Large intestine (tissue), 3 donors: ENCODE results near the gene OFD1. TPM values are rescaled to one million over a fixed set of nuclear protein-coding genes. Genes with fewer than 3 reads are reported as not detected.

Experiments used
- DNase-seq, 2 donors: peaks; one replicate each; pipeline versions ENCODE4 v3.0.0 to v3.0.0-alpha.2; 2013
- H3K27ac ChIP-seq: one replicate; pipeline ENCODE4 v1.5.1; 2013; ENCODE audit warnings: low read length
- H3K27me3 ChIP-seq: 2 replicates; pipeline ENCODE4 v1.6.1; 2013; ENCODE audit warnings: low read length; ENCODE audit not compliant: control insufficient read depth, insufficient read depth
- H3K36me3 ChIP-seq: 2 replicates; pipeline ENCODE4 v1.6.1; 2013; ENCODE audit warnings: low read length; ENCODE audit not compliant: control insufficient read depth, insufficient read depth
- H3K4me1 ChIP-seq: one replicate; pipeline ENCODE4 v1.6.1; 2013; ENCODE audit warnings: low read length; ENCODE audit not compliant: control insufficient read depth, insufficient read depth
- H3K4me3 ChIP-seq: one replicate; pipeline ENCODE4 v1.5.1; 2013; ENCODE audit warnings: low read length
- H3K9me3 ChIP-seq: one replicate; pipeline ENCODE4 v1.6.1; 2013; ENCODE audit warnings: mild to moderate bottlenecking, low read depth, low read length, moderate library complexity; ENCODE audit not compliant: control insufficient read depth
- WGBS: methylation state at CpG from one replicate; pipeline ENCODE4 v1.1.5; 2013; ENCODE audit warnings: low lambda C conversion rate; ENCODE audit not compliant: insufficient coverage; 5-methylcytosine and 5-hydroxymethylcytosine counted together
- polyA plus RNA-seq: library from polyadenylated mRNA; unstranded; fragments of 120-200 nt; gene quantifications from one replicate; pipeline ENCODE4 v1.2.1, GENCODE V29; 2013

The OFD1 gene
- polyA plus RNA-seq, 1 donor, result 42.8 TPM

GRCh38 chrX:13691841-13692371, 42.6 kb upstream of the OFD1 start:
- H3K9me3 ChIP-seq, result no peaks in the 10 kb centered on the region
- peaks cover 8% of the 10 kb centered on the region for H3K4me1 ChIP-seq
- H3K27me3 ChIP-seq, result no peaks in the 10 kb centered on the region
- no peak overlapping the region for H3K27ac ChIP-seq
- H3K36me3 ChIP-seq, result no peaks in the 10 kb centered on the region
- peak in 1 of 2 donors; percentile 37 for DNase-seq
- no CpG with 5 or more reads among the region's 7 CpGs for WGBS
- no peak overlapping the region for H3K4me3 ChIP-seq

GRCh38 chrX:13692771-13693231, 41.7 kb upstream of the OFD1 start:
- WGBS, result no CpG with 5 or more reads among the region's 5 CpGs
- Histone ChIP-seq H3K27me3 (no peaks in the 10 kb centered on the region), H3K9me3 (no peaks in the 10 kb centered on the region), H3K36me3 (no peaks in the 10 kb centered on the region), H3K4me3 (no peak overlapping the region), H3K27ac (no peak overlapping the region), H3K4me1 (peaks cover 8% of the 10 kb centered on the region)
- no peak for DNase-seq

- Histone ChIP-seq H3K27me3 (no peaks in the 10 kb centered on the region), H3K36me3 (no peaks in the 10 kb centered on the region), H3K27ac (no peak overlapping the region), H3K9me3 (no peaks in the 10 kb centered on the region), H3K4me3 (no peak overlapping the region), H3K4me1 (peaks cover 8% of the 10 kb centered on the region)
- WGBS, result no CpG with 5 or more reads among the region's 7 CpGs
- DNase-seq, result no peak
Measured at GRCh38 chrX:13693341-13693961, 41.1 kb upstream of the OFD1 start.

GRCh38 chrX:13694359-13694758, 40.2 kb upstream of the OFD1 start:
- no peaks in the 10 kb centered on the region for H3K9me3 ChIP-seq
- peaks cover 8% of the 10 kb centered on the region for H3K4me1 ChIP-seq
- WGBS, result no CpG with 5 or more reads among the region's 2 CpGs
- no peak for DNase-seq
- H3K4me3 ChIP-seq, result no peak overlapping the region
- H3K27ac ChIP-seq, result no peak overlapping the region
- no peaks in the 10 kb centered on the region for H3K27me3 ChIP-seq
- no peaks in the 10 kb centered on the region for H3K36me3 ChIP-seq

GRCh38 chrX:13694983-13695382, 39.6 kb upstream of the OFD1 start:
- Histone ChIP-seq H3K4me3 (no peak overlapping the region), H3K36me3 (no peaks in the 10 kb centered on the region), H3K4me1 (peaks cover 9% of the 10 kb centered on the region), H3K27ac (no peak overlapping the region), H3K27me3 (no peaks in the 10 kb centered on the region), H3K9me3 (no peaks in the 10 kb centered on the region)
- 60% methylated on average over 1 of the region's 8 CpGs for WGBS
- no peak for DNase-seq

- DNase-seq, result peak in 1 of 2 donors; percentile 20
- peaks cover 8% of the 10 kb centered on the region for H3K4me1 ChIP-seq
- no peaks in the 10 kb centered on the region for H3K36me3 ChIP-seq
- peak overlapping the region; percentile 6 for H3K27ac ChIP-seq
- no peaks in the 10 kb centered on the region for H3K27me3 ChIP-seq
- H3K9me3 ChIP-seq, result no peaks in the 10 kb centered on the region
- no CpG with 5 or more reads among the region's 4 CpGs for WGBS
- H3K4me3 ChIP-seq, result no peak overlapping the region
Measured at GRCh38 chrX:13695601-13696115, 38.9 kb upstream of the OFD1 start.

GRCh38 chrX:13697455-13697854, 37.1 kb upstream of the OFD1 start:
- no CpG with 5 or more reads among the region's 2 CpGs for WGBS
- no peaks in the 10 kb centered on the region for H3K27me3 ChIP-seq
- DNase-seq, result no peak
- no peaks in the 10 kb centered on the region for H3K9me3 ChIP-seq
- no peaks in the 10 kb centered on the region for H3K36me3 ChIP-seq
- peaks cover 6% of the 10 kb centered on the region for H3K4me1 ChIP-seq
- H3K4me3 ChIP-seq, result no peak overlapping the region
- no peak overlapping the region for H3K27ac ChIP-seq

GRCh38 chrX:13697976-13698375, 36.6 kb upstream of the OFD1 start:
- peaks cover 6% of the 10 kb centered on the region for H3K4me1 ChIP-seq
- WGBS, result no CpG with 5 or more reads among the region's 1 CpG
- no peaks in the 10 kb centered on the region for H3K9me3 ChIP-seq
- H3K27ac ChIP-seq, result no peak overlapping the region
- H3K27me3 ChIP-seq, result no peaks in the 10 kb centered on the region
- no peak overlapping the region for H3K4me3 ChIP-seq
- no peaks in the 10 kb centered on the region for H3K36me3 ChIP-seq
- DNase-seq, result no peak

GRCh38 chrX:13698432-13698831, 36.1 kb upstream of the OFD1 start:
- WGBS, result no CpG with 5 or more reads among the region's 1 CpG
- no peak for DNase-seq
- H3K36me3 ChIP-seq, result no peaks in the 10 kb centered on the region
- no peak overlapping the region for H3K4me3 ChIP-seq
- no peak overlapping the region for H3K27ac ChIP-seq
- H3K4me1 ChIP-seq, result peaks cover 6% of the 10 kb centered on the region
- H3K27me3 ChIP-seq, result no peaks in the 10 kb centered on the region
- no peaks in the 10 kb centered on the region for H3K9me3 ChIP-seq

GRCh38 chrX:13699183-13699826, 35.2 kb upstream of the OFD1 start:
- no peaks in the 10 kb centered on the region for H3K36me3 ChIP-seq
- H3K4me3 ChIP-seq, result no peak overlapping the region
- H3K27me3 ChIP-seq, result no peaks in the 10 kb centered on the region
- 100% methylated on average over 1 of the region's 7 CpGs for WGBS
- H3K27ac ChIP-seq, result peak overlapping the region; percentile 29
- peaks cover 5% of the 10 kb centered on the region for H3K4me1 ChIP-seq
- no peaks in the 10 kb centered on the region for H3K9me3 ChIP-seq
- DNase-seq, result peak; percentile 56 to 76
